GM23248 (cell line): ENCODE results near the gene RFK.

Experiments used
- EZH2 ChIP-seq: fragments of 200-600 bp; sonication (generic); IDR thresholded peaks from 2 replicates; pipeline ENCODE4 v1.6.1; 2018; ENCODE audit warnings: antibody characterized with exemption, mild to moderate bottlenecking; ENCODE audit not compliant: insufficient read depth, poor library complexity, severe bottlenecking
- EZH2phosphoT487 ChIP-seq: fragments of 200-600 bp; sonication (generic); IDR thresholded peaks from 2 replicates; pipeline ENCODE4 v1.6.1; 2018; ENCODE audit warnings: antibody characterized with exemption, moderate library complexity, mild to moderate bottlenecking, low read depth; ENCODE audit not compliant: insufficient read depth

- TF ChIP-seq EZH2phosphoT487: no peak
- no peak for TF ChIP-seq EZH2
These were observed 32.7 kb upstream of the RFK start for GRCh38 chr9:76426807-76427419.
